HG03460 (cell line): ENCODE results near the gene FKTN.

ENCODE experiments used
- ATAC-seq: cut with Tn5 transposase; IDR thresholded peaks from one replicate; pipeline ENCODE4 v1.9.1; 2021; ENCODE audit not compliant: unreplicated experiment

The FKTN gene

GRCh38 chr9:105625088-105625487 is 67.2 kb downstream of the FKTN start:
- no peak for ATAC-seq

- no peak for ATAC-seq
Observed at GRCh38 chr9:105632807-105633206, 74.9 kb downstream of the FKTN start.

- ATAC-seq = no peak
Observed at GRCh38 chr9:105633411-105633810, 75.5 kb downstream of the FKTN start.

GRCh38 chr9:105636331-105636730 is 78.4 kb downstream of the FKTN start:
- ATAC-seq = no peak

- no peak for ATAC-seq
Observed at GRCh38 chr9:105637787-105638395, 80.0 kb downstream of the FKTN start.

GRCh38 chr9:105639936-105640335 is 82.0 kb downstream of the FKTN start:
- ATAC-seq = no peak

GRCh38 chr9:105643795-105644194 is 85.9 kb downstream of the FKTN start:
- ATAC-seq = no peak

GRCh38 chr9:105646879-105647594 is 89.1 kb downstream of the FKTN start:
- no peak for ATAC-seq

- no peak for ATAC-seq
Observed at GRCh38 chr9:105647595-105648349, 89.8 kb downstream of the FKTN start.

- no peak for ATAC-seq
Observed at GRCh38 chr9:105651806-105652205, 93.9 kb downstream of the FKTN start.

GRCh38 chr9:105656131-105656921 is 98.4 kb downstream of the FKTN start:
- ATAC-seq = peak; percentile 59

- no peak for ATAC-seq
Observed at GRCh38 chr9:105658351-105658750, 100.4 kb downstream of the FKTN start.

GRCh38 chr9:105661011-105661410 is 103.1 kb downstream of the FKTN start:
- ATAC-seq = no peak

- ATAC-seq = peak; percentile 73
Observed at GRCh38 chr9:105662184-105663104, 104.5 kb downstream of the FKTN start, which contains the start of gene TAL2. Gene TAL2 (plus strand): TSS chr9:105662457. CDS start chr9:105662497, 40 bp downstream.

- ATAC-seq = no peak
Observed at GRCh38 chr9:105663914-105664313, 106.0 kb downstream of the FKTN start.

- ATAC-seq = no peak
Observed at GRCh38 chr9:105667867-105668266, 109.9 kb downstream of the FKTN start.

GRCh38 chr9:105670315-105670714 is 112.4 kb downstream of the FKTN start:
- no peak for ATAC-seq

GRCh38 chr9:105670775-105671174 is 112.8 kb downstream of the FKTN start:
- no peak for ATAC-seq

- ATAC-seq = no peak
Observed at GRCh38 chr9:105672711-105673234, 114.8 kb downstream of the FKTN start.

- ATAC-seq = no peak
Observed at GRCh38 chr9:105673850-105674387, 116.0 kb downstream of the FKTN start.
